Loucy (cell line): ENCODE data around the gene PAQR4.
A peak's percentile ranks its signal among the peaks of the same experiment; 100 is the strongest.

Experiments
- EZH2phosphoT487 ChIP-seq: fragments of 200-600 bp; IDR thresholded peaks from 2 replicates; pipeline ENCODE4 v1.6.1; 2018; ENCODE audit warnings: antibody characterized with exemption, mild to moderate bottlenecking, moderate library complexity, borderline replicate concordance
- TF ChIP-seq, protein P1 (sequence below): fragments of 200-600 bp; sonication (generic); conservative IDR thresholded peaks from 2 replicates; pipeline ENCODE4 v1.5.1; 2014; ENCODE audit warnings: mild to moderate bottlenecking, antibody characterized with exemption, low read length

GRCh38 chr16:3021449-3022207, 52.5 kb downstream of the PAQR4 start:
- TF ChIP-seq EZH2phosphoT487 = no peak
- TF ChIP-seq, protein P1, sequence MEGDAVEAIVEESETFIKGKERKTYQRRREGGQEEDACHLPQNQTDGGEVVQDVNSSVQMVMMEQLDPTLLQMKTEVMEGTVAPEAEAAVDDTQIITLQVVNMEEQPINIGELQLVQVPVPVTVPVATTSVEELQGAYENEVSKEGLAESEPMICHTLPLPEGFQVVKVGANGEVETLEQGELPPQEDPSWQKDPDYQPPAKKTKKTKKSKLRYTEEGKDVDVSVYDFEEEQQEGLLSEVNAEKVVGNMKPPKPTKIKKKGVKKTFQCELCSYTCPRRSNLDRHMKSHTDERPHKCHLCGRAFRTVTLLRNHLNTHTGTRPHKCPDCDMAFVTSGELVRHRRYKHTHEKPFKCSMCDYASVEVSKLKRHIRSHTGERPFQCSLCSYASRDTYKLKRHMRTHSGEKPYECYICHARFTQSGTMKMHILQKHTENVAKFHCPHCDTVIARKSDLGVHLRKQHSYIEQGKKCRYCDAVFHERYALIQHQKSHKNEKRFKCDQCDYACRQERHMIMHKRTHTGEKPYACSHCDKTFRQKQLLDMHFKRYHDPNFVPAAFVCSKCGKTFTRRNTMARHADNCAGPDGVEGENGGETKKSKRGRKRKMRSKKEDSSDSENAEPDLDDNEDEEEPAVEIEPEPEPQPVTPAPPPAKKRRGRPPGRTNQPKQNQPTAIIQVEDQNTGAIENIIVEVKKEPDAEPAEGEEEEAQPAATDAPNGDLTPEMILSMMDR = 0 out of 2 replicates have a peak, but pooled peaks have one; percentile 13
